K562 (cell line): ENCODE measurements around the gene RMC1. TPM values are rescaled to one million over a fixed set of nuclear protein-coding genes. Genes with fewer than 3 reads are reported as not detected.

Experiments used
- CBX3 ChIP-seq, 2 experiments: IDR thresholded peaks; 1 replicate in 1 of 2; 2 replicates in 1 of 2; pipeline ENCODE4 v1.6.1; 2012; ENCODE audit warnings: inconsistent platforms in 2 of 2, low read length in 2 of 2, borderline replicate concordance in 1 of 2, control low read depth in 1 of 2
- ELF2 ChIP-seq: fragments of 250-450 bp; sonication (Bioruptor Pico); IDR thresholded peaks from 2 replicates; pipeline ENCODE4 v1.5.0; 2021; ENCODE audit warnings: mild to moderate bottlenecking
- FOXA1 ChIP-seq: fragments of 450-650 bp; IDR thresholded peaks from 2 replicates; pipeline ENCODE4 v1.6.1; 2016; ENCODE audit warnings: mild to moderate bottlenecking, borderline replicate concordance
- HDAC6 ChIP-seq: IDR thresholded peaks from 2 replicates; pipeline ENCODE4 v1.6.1; 2012; ENCODE audit warnings: low read depth, mild to moderate bottlenecking, control low read depth, inconsistent platforms, low read length, moderate library complexity
- HSF4 ChIP-seq: fragments of 250-450 bp; sonication (Bioruptor Pico); IDR thresholded peaks from 2 replicates; pipeline ENCODE4 v2.1.2; 2022; ENCODE audit warnings: mild to moderate bottlenecking, moderate library complexity, borderline replicate concordance
- MXI1 ChIP-seq: IDR thresholded peaks from 2 replicates; pipeline ENCODE4 v1.6.1; 2011; ENCODE audit warnings: low read depth, mild to moderate bottlenecking, improper control_type of control experiment, low read length
- POLR2G ChIP-seq: fragments of 200-400 bp; formaldehyde crosslinking; IDR thresholded peaks from 2 replicates; pipeline ENCODE4 v1.6.1; 2017; ENCODE audit warnings: low read depth, mild to moderate bottlenecking, antibody characterized with exemption, low read length, moderate library complexity
- RBM34 ChIP-seq: fragments of 200-400 bp; formaldehyde crosslinking; IDR thresholded peaks from 2 replicates; pipeline ENCODE4 v1.6.1; 2018; ENCODE audit warnings: low read length, borderline replicate concordance; ENCODE audit not compliant: insufficient read depth
- SIN3A ChIP-seq, 2 experiments: fragments of 150-350 bp in 1 of 2; IDR thresholded peaks; 2 replicates each; pipeline ENCODE4 v1.6.1; 2011 to 2016; ENCODE audit warnings: borderline replicate concordance in 2 of 2, low read depth in 2 of 2, low read length in 2 of 2, mild to moderate bottlenecking in 2 of 2, moderate library complexity in 2 of 2; ENCODE audit not compliant: control insufficient read depth in 1 of 2
- SMARCC2 ChIP-seq: fragments of 450-650 bp; IDR thresholded peaks from 2 replicates; pipeline ENCODE4 v1.6.1; 2017; ENCODE audit warnings: antibody characterized with exemption, moderate library complexity, mild to moderate bottlenecking, low read depth
- ZBTB12 ChIP-seq: fragments of 250-450 bp; sonication (Bioruptor Pico); IDR thresholded peaks from 2 replicates; pipeline ENCODE4 v1.4.0; 2020
- ZBTB9 ChIP-seq: fragments of 450-650 bp; formaldehyde crosslinking; IDR thresholded peaks from 2 replicates; pipeline ENCODE4 v1.4.0; 2020; ENCODE audit warnings: mild to moderate bottlenecking, moderate library complexity
- ZNF197 ChIP-seq: fragments of 200-800 bp; sonication (Bioruptor generic); IDR thresholded peaks from 2 replicates; pipeline ENCODE4 v1.6.1; 2016; ENCODE audit warnings: low read depth, missing genetic modification characterization, missing compliant biosample characterization
- ZNF717 ChIP-seq: fragments of 250-450 bp; sonication (Bioruptor Pico); IDR thresholded peaks from 2 replicates; pipeline ENCODE4 v1.5.0; 2021
- polyA plus RNA-seq, 8 experiments: library from polyadenylated mRNA; depleted of rRNA in 4 of 8; stranded (reverse) in 5 of 8; unstranded in 3 of 8; fragments of >200 nt; fragmentation: Nextera tagmentation in 2 of 8; fragmentation: Illumina TruSeq in 1 of 8; extraction: Ambion mirVana in 2 of 8; extraction: Trizol in 1 of 8; gene quantifications; 2 replicates each; pipeline versions ENCODE4 v1.2.1 to v1.2.3, GENCODE V29; 2011 to 2014; ENCODE audit warnings: inconsistent platforms in 1 of 8, missing spikeins in 1 of 8
- total RNA-seq, 7 experiments: library from RNA; depleted of rRNA in 6 of 7; stranded (reverse); fragments of >200 nt in 6 of 7; fragmentation: Illumina TruSeq in 2 of 7; extraction: Trizol in 2 of 7; gene quantifications; 2 replicates each; pipeline versions ENCODE4 v1.2.1 to v1.2.3, GENCODE V29; 2011 to 2021; ENCODE audit warnings: low replicate concordance in 1 of 7
- TF ChIP-seq, protein P1 (sequence below): sonication (generic); formaldehyde crosslinking; IDR thresholded peaks from 2 replicates; pipeline ENCODE4 v1.8.0; 2022; ENCODE audit warnings: missing genetic modification reagents, mild to moderate bottlenecking, borderline replicate concordance
- TF ChIP-seq, protein P2 (sequence below): fragments of 250-450 bp; sonication (Bioruptor Pico); IDR thresholded peaks from 2 replicates; pipeline ENCODE4 v1.5.0; 2020; ENCODE audit warnings: mild to moderate bottlenecking, borderline replicate concordance
- TF ChIP-seq, protein P3 (sequence below): fragments of 250-450 bp; sonication (Bioruptor Pico); IDR thresholded peaks from 2 replicates; pipeline ENCODE4 v1.8.0; 2021; ENCODE audit warnings: moderate library complexity, mild to moderate bottlenecking, inconsistent platforms
- TF ChIP-seq, protein P4 (sequence below): sonication (generic); formaldehyde crosslinking; IDR thresholded peaks from 2 replicates; pipeline ENCODE4 v1.8.1; 2023; ENCODE audit warnings: mild to moderate bottlenecking, missing genetic modification reagents
- TF ChIP-seq, protein P5 (sequence below): fragments of 250-450 bp; sonication (Bioruptor Pico); IDR thresholded peaks from 2 replicates; pipeline ENCODE4 v1.8.0; 2022; ENCODE audit warnings: moderate library complexity, mild to moderate bottlenecking, inconsistent platforms

The RMC1 gene
- total and polyA plus RNA-seq, 9 of the 15 experiments (the other 6 are each of a cell fraction or from before 2014, with no cell fraction given), result 7.5 to 42.4 (median 35.5) TPM

GRCh38 chr18:23540867-23541266, 37.6 kb downstream of the RMC1 start (continued):
- TF ChIP-seq, protein P1, sequence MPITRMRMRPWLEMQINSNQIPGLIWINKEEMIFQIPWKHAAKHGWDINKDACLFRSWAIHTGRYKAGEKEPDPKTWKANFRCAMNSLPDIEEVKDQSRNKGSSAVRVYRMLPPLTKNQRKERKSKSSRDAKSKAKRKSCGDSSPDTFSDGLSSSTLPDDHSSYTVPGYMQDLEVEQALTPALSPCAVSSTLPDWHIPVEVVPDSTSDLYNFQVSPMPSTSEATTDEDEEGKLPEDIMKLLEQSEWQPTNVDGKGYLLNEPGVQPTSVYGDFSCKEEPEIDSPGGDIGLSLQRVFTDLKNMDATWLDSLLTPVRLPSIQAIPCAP (CRISPR knock-in tag), result no peak
- TF ChIP-seq POLR2G (no peak), ZBTB12 (CRISPR knock-in tag) (no peak), ELF2 (no peak), ZNF197 (CRISPR knock-in tag) (no peak), SMARCC2 (peak; percentile 51; the same call in 1 of the 2 replicates), HSF4 (CRISPR knock-in tag) (no peak), CBX3 (IDR thresholded peaks at IDR 0.05; ENCODE audit: borderline replicate concordance in 1 of 2, low read length in 2 of 2) (no peak), ZBTB9 (CRISPR knock-in tag) (no peak), ZNF717 (CRISPR knock-in tag) (no peak), MXI1 (no peak), FOXA1 (no peak), RBM34 (no peak), HDAC6 (no peak), SIN3A (IDR thresholded peaks at IDR 0.05; ENCODE audit: borderline replicate concordance in 2 of 2, control insufficient read depth in 1 of 2, low read depth in 2 of 2, low read length in 2 of 2) (no peak)
- TF ChIP-seq, protein P2, sequence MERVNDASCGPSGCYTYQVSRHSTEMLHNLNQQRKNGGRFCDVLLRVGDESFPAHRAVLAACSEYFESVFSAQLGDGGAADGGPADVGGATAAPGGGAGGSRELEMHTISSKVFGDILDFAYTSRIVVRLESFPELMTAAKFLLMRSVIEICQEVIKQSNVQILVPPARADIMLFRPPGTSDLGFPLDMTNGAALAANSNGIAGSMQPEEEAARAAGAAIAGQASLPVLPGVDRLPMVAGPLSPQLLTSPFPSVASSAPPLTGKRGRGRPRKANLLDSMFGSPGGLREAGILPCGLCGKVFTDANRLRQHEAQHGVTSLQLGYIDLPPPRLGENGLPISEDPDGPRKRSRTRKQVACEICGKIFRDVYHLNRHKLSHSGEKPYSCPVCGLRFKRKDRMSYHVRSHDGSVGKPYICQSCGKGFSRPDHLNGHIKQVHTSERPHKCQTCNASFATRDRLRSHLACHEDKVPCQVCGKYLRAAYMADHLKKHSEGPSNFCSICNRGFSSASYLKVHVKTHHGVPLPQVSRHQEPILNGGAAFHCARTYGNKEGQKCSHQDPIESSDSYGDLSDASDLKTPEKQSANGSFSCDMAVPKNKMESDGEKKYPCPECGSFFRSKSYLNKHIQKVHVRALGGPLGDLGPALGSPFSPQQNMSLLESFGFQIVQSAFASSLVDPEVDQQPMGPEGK, result no peak
- TF ChIP-seq, protein P3, sequence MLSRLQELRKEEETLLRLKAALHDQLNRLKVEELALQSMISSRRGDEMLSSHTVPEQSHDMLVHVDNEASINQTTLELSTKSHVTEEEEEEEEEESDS (CRISPR knock-in tag), result no peak
- TF ChIP-seq, protein P4, sequence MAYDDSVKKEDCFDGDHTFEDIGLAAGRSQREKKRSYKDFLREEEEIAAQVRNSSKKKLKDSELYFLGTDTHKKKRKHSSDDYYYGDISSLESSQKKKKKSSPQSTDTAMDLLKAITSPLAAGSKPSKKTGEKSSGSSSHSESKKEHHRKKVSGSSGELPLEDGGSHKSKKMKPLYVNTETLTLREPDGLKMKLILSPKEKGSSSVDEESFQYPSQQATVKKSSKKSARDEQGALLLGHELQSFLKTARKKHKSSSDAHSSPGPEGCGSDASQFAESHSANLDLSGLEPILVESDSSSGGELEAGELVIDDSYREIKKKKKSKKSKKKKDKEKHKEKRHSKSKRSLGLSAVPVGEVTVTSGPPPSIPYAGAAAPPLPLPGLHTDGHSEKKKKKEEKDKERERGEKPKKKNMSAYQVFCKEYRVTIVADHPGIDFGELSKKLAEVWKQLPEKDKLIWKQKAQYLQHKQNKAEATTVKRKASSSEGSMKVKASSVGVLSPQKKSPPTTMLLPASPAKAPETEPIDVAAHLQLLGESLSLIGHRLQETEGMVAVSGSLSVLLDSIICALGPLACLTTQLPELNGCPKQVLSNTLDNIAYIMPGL (CRISPR knock-in tag), result no peak
- TF ChIP-seq, protein P5, sequence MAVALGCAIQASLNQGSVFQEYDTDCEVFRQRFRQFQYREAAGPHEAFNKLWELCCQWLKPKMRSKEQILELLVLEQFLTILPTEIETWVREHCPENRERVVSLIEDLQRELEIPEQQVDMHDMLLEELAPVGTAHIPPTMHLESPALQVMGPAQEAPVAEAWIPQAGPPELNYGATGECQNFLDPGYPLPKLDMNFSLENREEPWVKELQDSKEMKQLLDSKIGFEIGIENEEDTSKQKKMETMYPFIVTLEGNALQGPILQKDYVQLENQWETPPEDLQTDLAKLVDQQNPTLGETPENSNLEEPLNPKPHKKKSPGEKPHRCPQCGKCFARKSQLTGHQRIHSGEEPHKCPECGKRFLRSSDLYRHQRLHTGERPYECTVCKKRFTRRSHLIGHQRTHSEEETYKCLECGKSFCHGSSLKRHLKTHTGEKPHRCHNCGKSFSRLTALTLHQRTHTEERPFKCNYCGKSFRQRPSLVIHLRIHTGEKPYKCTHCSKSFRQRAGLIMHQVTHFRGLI (CRISPR knock-in tag), result no peak
